ENCODE results near the gene RNF144A.

Gene RNF144A

DNA sequence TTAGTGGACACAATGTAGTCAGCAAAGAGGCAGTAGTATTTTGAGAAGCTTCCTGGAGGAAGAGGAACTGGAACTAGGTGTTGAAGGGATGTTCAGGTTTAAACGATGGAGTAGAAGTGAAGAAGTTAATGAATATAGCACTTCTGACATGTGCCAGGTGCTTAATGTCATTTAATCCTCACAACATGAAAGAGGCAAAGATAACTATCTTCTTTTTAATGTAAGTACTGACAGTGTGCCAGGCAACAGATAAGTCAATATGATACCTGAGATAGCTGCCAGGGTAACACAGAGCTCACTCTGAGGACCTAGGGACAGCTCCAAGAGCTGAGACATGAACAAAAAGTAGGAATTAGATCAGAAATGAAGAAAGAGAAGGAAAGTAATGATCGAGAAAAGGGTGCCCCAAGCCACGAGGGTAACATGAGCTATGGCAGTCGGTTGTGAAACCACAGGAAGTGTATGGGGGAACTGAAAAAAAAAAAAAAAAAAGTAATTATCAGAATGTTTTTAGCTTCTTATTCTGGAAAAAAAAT, 140.7 kb downstream of the RNF144A start:
- H3K27ac ChIP-seq: no peak overlapping the region
- H3K27me3 ChIP-seq (replicated peaks): no peaks in the 10 kb centered on the region
- no peak for DNase-seq
- no peaks in the 10 kb centered on the region for H3K36me3 ChIP-seq (replicated peaks)
- TF ChIP-seq, protein P1, sequence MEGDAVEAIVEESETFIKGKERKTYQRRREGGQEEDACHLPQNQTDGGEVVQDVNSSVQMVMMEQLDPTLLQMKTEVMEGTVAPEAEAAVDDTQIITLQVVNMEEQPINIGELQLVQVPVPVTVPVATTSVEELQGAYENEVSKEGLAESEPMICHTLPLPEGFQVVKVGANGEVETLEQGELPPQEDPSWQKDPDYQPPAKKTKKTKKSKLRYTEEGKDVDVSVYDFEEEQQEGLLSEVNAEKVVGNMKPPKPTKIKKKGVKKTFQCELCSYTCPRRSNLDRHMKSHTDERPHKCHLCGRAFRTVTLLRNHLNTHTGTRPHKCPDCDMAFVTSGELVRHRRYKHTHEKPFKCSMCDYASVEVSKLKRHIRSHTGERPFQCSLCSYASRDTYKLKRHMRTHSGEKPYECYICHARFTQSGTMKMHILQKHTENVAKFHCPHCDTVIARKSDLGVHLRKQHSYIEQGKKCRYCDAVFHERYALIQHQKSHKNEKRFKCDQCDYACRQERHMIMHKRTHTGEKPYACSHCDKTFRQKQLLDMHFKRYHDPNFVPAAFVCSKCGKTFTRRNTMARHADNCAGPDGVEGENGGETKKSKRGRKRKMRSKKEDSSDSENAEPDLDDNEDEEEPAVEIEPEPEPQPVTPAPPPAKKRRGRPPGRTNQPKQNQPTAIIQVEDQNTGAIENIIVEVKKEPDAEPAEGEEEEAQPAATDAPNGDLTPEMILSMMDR (IDR thresholded peaks at IDR 0.05; ENCODE audit: low read depth, low read length, missing control alignments): no peak
- H3K4me3 ChIP-seq (ENCODE audit: low read depth, low read length): no peak overlapping the region
- in situ Hi-C loops (cut with HindIII; ENCODE audit: low pct_ligation_motif_present, low sequenced_read_pairs): no loop called here

- TF ChIP-seq, protein P1 (IDR thresholded peaks at IDR 0.05; ENCODE audit: low read depth, low read length, missing control alignments): no peak
- no peak overlapping the region for H3K27ac ChIP-seq
- H3K27me3 ChIP-seq (replicated peaks): no peaks in the 10 kb centered on the region
- no peaks in the 10 kb centered on the region for H3K36me3 ChIP-seq (replicated peaks)
- in situ Hi-C loops (cut with HindIII; ENCODE audit: low pct_ligation_motif_present, low sequenced_read_pairs): no loop called here
- H3K4me3 ChIP-seq (ENCODE audit: low read depth, low read length): no peak overlapping the region
- no peak for DNase-seq
Measured at GRCh38 chr2:7060156-7060555, 142.9 kb downstream of the RNF144A start.

DNA sequence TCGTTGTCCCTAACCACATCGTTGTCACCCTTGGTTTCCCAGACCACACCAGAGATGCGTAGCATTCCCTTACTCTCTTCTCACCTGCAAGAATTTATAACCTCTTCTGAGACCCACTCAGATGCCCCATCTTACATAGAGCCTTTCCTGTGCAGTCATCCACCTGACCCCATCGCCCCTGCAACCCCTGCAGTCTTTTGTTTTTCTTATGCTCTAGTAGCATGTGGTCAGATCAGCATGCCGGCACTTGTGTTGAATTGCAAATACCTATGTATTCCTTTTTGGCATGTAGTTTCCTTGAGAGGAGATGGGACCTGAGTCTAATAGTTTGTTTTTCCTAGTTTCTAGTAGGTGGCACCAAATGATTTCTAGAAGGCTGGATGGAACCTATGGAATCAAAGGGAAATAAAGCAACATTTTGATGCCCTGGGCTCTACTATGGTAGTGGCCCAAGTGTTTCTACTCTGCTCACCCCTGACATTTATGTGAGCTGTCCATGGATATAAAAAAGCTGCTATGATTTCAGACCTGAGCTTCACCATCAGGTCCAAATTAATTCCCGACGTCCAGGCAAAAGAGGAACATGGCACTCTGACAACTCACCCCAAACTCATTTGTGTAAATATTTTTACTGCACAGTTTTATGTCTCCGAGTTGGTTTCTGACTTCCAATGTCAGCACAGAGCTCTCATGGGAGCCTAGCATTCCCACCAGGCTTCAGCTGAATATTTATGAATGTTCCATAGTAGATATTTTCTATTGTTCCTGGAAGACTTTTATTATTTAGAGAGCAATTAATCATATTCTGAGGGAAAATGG, 143.6 kb downstream of the RNF144A start:
- TF ChIP-seq, protein P1 (IDR thresholded peaks at IDR 0.05; ENCODE audit: low read depth, low read length, missing control alignments): no peak
- DNase-seq: no peak
- H3K27ac ChIP-seq: no peak overlapping the region
- H3K36me3 ChIP-seq (replicated peaks): no peaks in the 10 kb centered on the region
- H3K4me3 ChIP-seq (ENCODE audit: low read depth, low read length): no peak overlapping the region
- H3K27me3 ChIP-seq (replicated peaks): no peaks in the 10 kb centered on the region
- in situ Hi-C loops (cut with HindIII; ENCODE audit: low pct_ligation_motif_present, low sequenced_read_pairs): no loop called here

DNA sequence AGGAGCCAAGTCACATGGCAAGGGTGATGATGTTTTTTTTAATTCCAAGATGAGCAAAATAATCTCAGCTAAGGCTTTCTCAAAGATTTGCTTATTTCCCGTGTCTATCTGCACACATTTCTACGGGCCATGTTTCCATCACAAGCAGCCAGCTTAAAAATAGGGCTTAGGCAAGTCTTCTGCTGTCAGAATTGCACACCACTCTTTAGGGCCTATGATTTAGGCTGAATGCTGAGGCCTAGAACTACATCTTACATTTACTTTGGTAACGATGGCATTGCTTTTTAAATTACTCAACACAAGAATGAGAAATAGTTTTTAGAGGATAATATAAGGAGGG, 144.2 kb downstream of the RNF144A start:
- H3K27ac ChIP-seq: no peak overlapping the region
- no peak for DNase-seq
- no peak overlapping the region for H3K4me3 ChIP-seq (ENCODE audit: low read depth, low read length)
- no peaks in the 10 kb centered on the region for H3K27me3 ChIP-seq (replicated peaks)
- TF ChIP-seq, protein P1 (IDR thresholded peaks at IDR 0.05; ENCODE audit: low read depth, low read length, missing control alignments): no peak
- in situ Hi-C loops (cut with HindIII; ENCODE audit: low pct_ligation_motif_present, low sequenced_read_pairs): no loop called here
- H3K36me3 ChIP-seq (replicated peaks): no peaks in the 10 kb centered on the region

GRCh38 chr2:7061921-7062320, 144.7 kb downstream of the RNF144A start:
- in situ Hi-C loops (cut with HindIII; ENCODE audit: low pct_ligation_motif_present, low sequenced_read_pairs): no loop called here
- no peak for DNase-seq
- Histone ChIP-seq H3K4me3 (ENCODE audit: low read depth, low read length) (no peak overlapping the region), H3K27ac (no peak overlapping the region), H3K36me3 (replicated peaks) (no peaks in the 10 kb centered on the region), H3K27me3 (replicated peaks) (no peaks in the 10 kb centered on the region)
- TF ChIP-seq, protein P1 (IDR thresholded peaks at IDR 0.05; ENCODE audit: low read depth, low read length, missing control alignments): no peak
